Colonic mucosa (tissue), 4 donors: ENCODE data around the gene CEP85L. TPM values are rescaled to one million over a fixed set of nuclear protein-coding genes. Genes with fewer than 3 reads are reported as not detected.

Experiments used
- DNase-seq: peaks from one replicate; pipeline ENCODE4 v3.0.0-alpha.2; 2020
- H3K27ac ChIP-seq: fragments of 200-600 bp; one replicate; pipeline ENCODE4 v1.8.0; 2021
- H3K27me3 ChIP-seq: fragments of 200-600 bp; one replicate; pipeline ENCODE4 v1.8.0; 2021
- H3K36me3 ChIP-seq: fragments of 200-600 bp; one replicate; pipeline ENCODE4 v1.8.0; 2021
- H3K4me1 ChIP-seq: fragments of 200-600 bp; one replicate; pipeline ENCODE4 v1.8.0; 2021; ENCODE audit warnings: mild to moderate bottlenecking
- H3K4me3 ChIP-seq: fragments of 200-600 bp; one replicate; pipeline ENCODE4 v1.8.0; 2021
- H3K9ac ChIP-seq, 2 donors: one replicate each; pipeline ENCODE4 v1.7.0; 2013; ENCODE audit warnings: control low read depth in 2 of 2, low read depth in 2 of 2, low read length in 2 of 2
- H3K9me3 ChIP-seq: fragments of 200-600 bp; one replicate; pipeline ENCODE4 v1.8.0; 2021
- intact Hi-C: fragments of 100-400 bp; cut with DNase I; formaldehyde crosslinking; loops from one replicate; pipeline ENCODE4 v1.14.1; 2022
- total RNA-seq, 2 donors: library from RNA; stranded (reverse); fragmentation: NEBNext Ultra II Directional in 1 of 2; extraction: Animal tissue kit (Norgen Biotek cat#: 25700) in 1 of 2; gene quantifications; one replicate each; pipeline ENCODE4 v1.2.1, GENCODE V29; 2021
- TF ChIP-seq, protein P1 (sequence below): fragments of 200-600 bp; IDR thresholded peaks from one replicate; pipeline ENCODE4 v1.8.0; 2022; ENCODE audit warnings: antibody characterized with exemption, mild to moderate bottlenecking
- donor health status: healthy.
- donor health status: DM: no; HTN: no; CAD: no.
- donor health status: DM: no; HTN: no; CAD: no.

Gene CEP85L
- total RNA-seq, 2 donors from 2014 or later: 2.9 to 3.2 TPM

DNA sequence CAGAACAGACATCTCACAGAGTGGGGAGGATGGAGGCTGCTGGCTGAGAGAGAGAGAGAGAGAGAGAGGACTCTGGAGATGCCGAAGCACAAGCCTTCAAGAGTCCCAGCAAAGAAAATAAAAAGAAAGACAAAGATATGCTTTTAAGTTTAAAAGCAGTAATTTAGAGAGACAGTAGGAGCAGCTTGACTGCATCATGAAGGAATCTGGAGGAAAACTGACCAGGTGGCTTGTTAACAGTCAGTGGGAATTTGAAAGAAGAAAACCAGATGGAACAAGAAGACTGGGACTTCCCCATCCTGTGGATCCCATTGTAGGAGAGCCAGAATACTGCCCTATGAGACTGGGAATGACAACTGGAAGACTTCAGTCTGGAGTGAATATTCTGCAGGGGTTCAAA lies 149.6 kb downstream of the CEP85L start:
- Histone ChIP-seq H3K4me3 (no peak overlapping the region), H3K9ac (no peak overlapping the region), H3K4me1 (no peaks in the 10 kb centered on the region), H3K36me3 (no peaks in the 10 kb centered on the region), H3K27ac (no peak overlapping the region), H3K27me3 (no peaks in the 10 kb centered on the region), H3K9me3 (no peaks in the 10 kb centered on the region)
- no peak for DNase-seq
- intact Hi-C loops: no loop called here
- TF ChIP-seq, protein P1, sequence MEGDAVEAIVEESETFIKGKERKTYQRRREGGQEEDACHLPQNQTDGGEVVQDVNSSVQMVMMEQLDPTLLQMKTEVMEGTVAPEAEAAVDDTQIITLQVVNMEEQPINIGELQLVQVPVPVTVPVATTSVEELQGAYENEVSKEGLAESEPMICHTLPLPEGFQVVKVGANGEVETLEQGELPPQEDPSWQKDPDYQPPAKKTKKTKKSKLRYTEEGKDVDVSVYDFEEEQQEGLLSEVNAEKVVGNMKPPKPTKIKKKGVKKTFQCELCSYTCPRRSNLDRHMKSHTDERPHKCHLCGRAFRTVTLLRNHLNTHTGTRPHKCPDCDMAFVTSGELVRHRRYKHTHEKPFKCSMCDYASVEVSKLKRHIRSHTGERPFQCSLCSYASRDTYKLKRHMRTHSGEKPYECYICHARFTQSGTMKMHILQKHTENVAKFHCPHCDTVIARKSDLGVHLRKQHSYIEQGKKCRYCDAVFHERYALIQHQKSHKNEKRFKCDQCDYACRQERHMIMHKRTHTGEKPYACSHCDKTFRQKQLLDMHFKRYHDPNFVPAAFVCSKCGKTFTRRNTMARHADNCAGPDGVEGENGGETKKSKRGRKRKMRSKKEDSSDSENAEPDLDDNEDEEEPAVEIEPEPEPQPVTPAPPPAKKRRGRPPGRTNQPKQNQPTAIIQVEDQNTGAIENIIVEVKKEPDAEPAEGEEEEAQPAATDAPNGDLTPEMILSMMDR: no peak

DNA sequence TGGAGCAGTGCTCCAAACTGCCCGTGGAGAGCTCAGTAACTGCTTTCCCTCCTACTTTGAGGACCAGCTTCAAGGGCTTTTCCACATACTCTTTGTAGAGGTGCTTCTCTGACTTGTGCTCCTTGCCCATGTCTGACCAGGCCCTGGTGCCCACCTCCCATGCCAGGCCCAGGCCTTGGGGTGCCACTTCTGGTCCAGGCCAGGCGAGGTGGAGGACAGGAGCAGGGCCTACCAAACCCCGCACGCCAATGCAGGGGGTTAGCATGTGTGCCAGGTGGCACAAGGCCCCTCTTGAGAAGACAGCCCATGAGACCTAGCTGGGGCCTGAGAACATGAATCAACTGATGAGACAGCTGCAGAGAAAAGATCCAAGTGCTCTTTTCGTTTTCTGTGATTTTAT lies 150.3 kb downstream of the CEP85L start:
- no peaks in the 10 kb centered on the region for H3K4me1 ChIP-seq
- H3K27me3 ChIP-seq: no peaks in the 10 kb centered on the region
- intact Hi-C loops: no loop called here
- DNase-seq: no peak
- no peaks in the 10 kb centered on the region for H3K9me3 ChIP-seq
- no peak overlapping the region for H3K4me3 ChIP-seq
- TF ChIP-seq, protein P1: no peak
- no peak overlapping the region for H3K9ac ChIP-seq
- no peaks in the 10 kb centered on the region for H3K36me3 ChIP-seq
- H3K27ac ChIP-seq: no peak overlapping the region

DNA sequence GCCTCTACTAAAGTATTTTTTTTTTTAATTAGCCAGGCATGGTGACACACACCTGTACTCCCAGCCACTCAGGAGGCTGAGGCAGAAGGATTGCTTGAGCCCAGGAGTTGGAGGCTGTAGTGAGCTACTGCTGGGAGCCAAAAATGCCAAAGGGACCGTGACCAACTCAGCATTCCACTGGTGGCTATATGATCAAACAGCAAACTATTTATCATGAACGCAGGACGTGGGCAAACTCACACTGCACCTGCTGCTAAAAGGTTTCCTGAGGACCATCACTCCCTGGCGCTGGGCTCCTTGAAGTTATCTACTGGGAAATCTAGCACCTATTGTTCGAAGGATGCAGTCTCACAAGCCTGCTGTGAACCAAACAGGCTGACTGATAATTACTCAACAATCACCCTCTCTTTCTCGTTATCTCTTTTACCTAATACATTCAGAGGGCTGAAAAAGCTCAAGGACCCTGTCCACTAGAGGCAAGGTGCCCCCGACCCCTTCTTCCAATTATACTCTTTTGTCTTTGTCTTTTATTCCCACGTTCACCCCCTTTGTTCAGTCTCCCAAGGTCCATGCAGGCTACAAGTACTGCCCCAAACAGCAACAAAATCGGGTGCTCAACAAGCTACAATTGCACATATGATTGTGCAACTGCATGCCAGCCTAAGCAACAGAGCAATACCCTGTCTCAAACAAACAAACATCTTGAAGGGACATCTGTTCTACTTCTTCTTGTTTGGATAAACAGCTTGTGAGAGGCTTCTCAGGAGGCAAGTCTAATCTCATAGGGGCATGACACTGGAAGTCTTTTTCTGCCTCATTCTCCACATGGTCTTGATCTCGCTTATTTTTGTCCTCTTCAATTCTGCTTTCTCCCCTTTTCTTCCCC lies 151.0 kb downstream of the CEP85L start:
- H3K36me3 ChIP-seq: no peaks in the 10 kb centered on the region
- no peaks in the 10 kb centered on the region for H3K4me1 ChIP-seq
- no peak overlapping the region for H3K27ac ChIP-seq
- H3K9ac ChIP-seq: no peak overlapping the region
- H3K9me3 ChIP-seq: no peaks in the 10 kb centered on the region
- no peak for DNase-seq
- no peaks in the 10 kb centered on the region for H3K27me3 ChIP-seq
- TF ChIP-seq, protein P1: no peak
- no peak overlapping the region for H3K4me3 ChIP-seq
- intact Hi-C loops: no loop called here

DNA sequence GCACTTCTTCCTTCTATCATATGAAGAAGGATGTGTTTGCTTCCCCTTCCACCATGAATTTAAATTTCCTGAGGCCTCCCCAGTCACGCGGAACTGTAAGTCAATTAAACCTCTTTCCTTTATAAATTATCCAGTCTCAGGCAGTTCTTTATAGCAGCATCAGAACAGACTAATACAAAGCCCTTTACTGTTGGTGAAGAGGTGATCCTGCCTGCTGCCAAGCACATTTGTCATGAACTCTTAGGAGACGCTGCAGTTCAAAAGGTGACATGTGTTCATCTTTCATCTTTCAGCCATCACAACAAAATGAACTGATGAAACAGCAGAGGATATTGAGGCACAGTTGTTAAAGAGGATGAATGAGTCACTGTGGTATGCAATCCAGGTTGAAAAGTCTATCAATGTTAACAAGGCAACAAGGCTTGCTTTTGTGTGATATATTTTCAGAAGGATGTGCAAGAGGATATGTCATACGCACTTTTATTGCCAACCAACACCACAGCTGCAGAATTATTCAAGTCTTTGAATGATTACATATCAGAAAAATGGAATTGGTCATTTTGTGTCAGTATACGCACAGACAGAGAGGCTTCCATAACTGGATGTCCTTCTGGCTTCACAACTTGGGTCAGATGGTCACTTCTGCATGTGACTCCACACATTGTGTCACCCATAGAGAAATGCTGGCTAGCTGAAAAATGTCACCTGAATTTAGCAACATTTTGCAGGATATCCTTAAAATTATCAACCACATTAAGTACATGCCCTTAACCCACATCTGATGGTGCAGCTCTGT lies 155.7 kb downstream of the CEP85L start:
- H3K4me3 ChIP-seq: no peak overlapping the region
- DNase-seq: no peak
- no peaks in the 10 kb centered on the region for H3K4me1 ChIP-seq
- TF ChIP-seq, protein P1: no peak
- no peaks in the 10 kb centered on the region for H3K27me3 ChIP-seq
- H3K36me3 ChIP-seq: no peaks in the 10 kb centered on the region
- intact Hi-C loops: no loop called here
- H3K9ac ChIP-seq: no peak overlapping the region
- H3K9me3 ChIP-seq: no peaks in the 10 kb centered on the region
- no peak overlapping the region for H3K27ac ChIP-seq

DNA sequence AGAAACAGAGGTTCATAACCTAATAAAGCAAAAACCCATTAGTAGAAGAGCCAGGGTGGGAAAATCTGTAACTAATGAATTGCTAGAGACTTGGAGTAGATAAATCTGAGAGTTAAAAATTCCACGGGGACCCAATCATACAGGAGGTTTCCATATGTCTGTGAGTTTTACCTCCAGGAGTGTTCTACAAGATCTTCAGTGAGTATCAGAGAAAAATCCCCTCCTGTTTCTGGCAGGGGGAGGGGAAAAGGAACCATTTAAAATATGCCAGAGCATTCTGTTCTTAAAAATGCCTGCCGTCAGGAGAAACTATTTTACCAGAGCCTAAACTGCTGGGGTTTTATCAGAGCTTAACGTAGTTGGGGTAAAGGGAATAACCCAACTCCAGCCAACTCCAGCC lies 157.3 kb downstream of the CEP85L start:
- Histone ChIP-seq H3K9ac (no peak overlapping the region), H3K4me1 (no peaks in the 10 kb centered on the region), H3K9me3 (no peaks in the 10 kb centered on the region), H3K27ac (no peak overlapping the region), H3K27me3 (no peaks in the 10 kb centered on the region), H3K4me3 (no peak overlapping the region), H3K36me3 (no peaks in the 10 kb centered on the region)
- no peak for DNase-seq
- intact Hi-C loops: no loop called here
- TF ChIP-seq, protein P1: no peak
